ENCODE results near the gene ANAPC5. TPM values are rescaled to one million over a fixed set of nuclear protein-coding genes. Genes with fewer than 3 reads are reported as not detected.

ANAPC5 gene
- total and polyA plus RNA-seq, 2 donors from 2014 or later: 84.3 to 85.1 TPM

GRCh38 chr12:121274036-121274763, 78.0 kb downstream of the ANAPC5 start:
- intact Hi-C loops (cut with DNase I): no loop called here
- Histone ChIP-seq H3K4me3 (ENCODE audit: low read length in 3 of 3) (no peak overlapping the region), H3K36me3 (ENCODE audit: control insufficient read depth in 2 of 3, insufficient read depth in 3 of 3, low read length in 3 of 3) (peaks cover 0 to 17% (median 3%) of the 10 kb centered on the region in 3 donors), H3K9ac (ENCODE audit: low read length in 3 of 3) (no peak overlapping the region), H3K27me3 (ENCODE audit: control insufficient read depth, insufficient read depth, low read length) (no peaks in the 10 kb centered on the region), H3K27ac (ENCODE audit: low read depth in 2 of 2, low read length in 2 of 2) (no peak overlapping the region), H3K4me1 (ENCODE audit: control insufficient read depth in 2 of 3, insufficient read depth in 2 of 3, low read depth in 1 of 3, low read length in 3 of 3) (no peaks in the 10 kb centered on the region), H3K9me3 (ENCODE audit: control insufficient read depth in 2 of 3, insufficient read depth in 1 of 3, low read length in 3 of 3) (no peaks in the 10 kb centered on the region)
- no peak for TF ChIP-seq CTCF (IDR thresholded peaks at IDR 0.05; ENCODE audit: borderline replicate concordance, extremely low read depth, insufficient read depth)
- no peak for FAIRE-seq
- peak in 1 of 5 donors; percentile 55 for DNase-seq

GRCh38 chr12:121273364-121273896, 78.8 kb downstream of the ANAPC5 start:
- H3K4me1 ChIP-seq (ENCODE audit: control insufficient read depth in 2 of 3, insufficient read depth in 2 of 3, low read depth in 1 of 3, low read length in 3 of 3): no peaks in the 10 kb centered on the region
- peaks cover 0 to 18% (median 4%) of the 10 kb centered on the region in 3 donors for H3K36me3 ChIP-seq (ENCODE audit: control insufficient read depth in 2 of 3, insufficient read depth in 3 of 3, low read length in 3 of 3)
- H3K4me3 ChIP-seq (ENCODE audit: low read length in 3 of 3): no peak overlapping the region
- no peak overlapping the region for H3K9ac ChIP-seq (ENCODE audit: low read length in 3 of 3)
- TF ChIP-seq CTCF (IDR thresholded peaks at IDR 0.05; ENCODE audit: borderline replicate concordance, extremely low read depth, insufficient read depth): no peak
- no peak for FAIRE-seq
- no peak overlapping the region for H3K27ac ChIP-seq (ENCODE audit: low read depth in 2 of 2, low read length in 2 of 2)
- intact Hi-C loops (cut with DNase I): no loop called here
- H3K9me3 ChIP-seq (ENCODE audit: control insufficient read depth in 2 of 3, insufficient read depth in 1 of 3, low read length in 3 of 3): no peaks in the 10 kb centered on the region
- DNase-seq: no peak
- H3K27me3 ChIP-seq (ENCODE audit: control insufficient read depth, insufficient read depth, low read length): no peaks in the 10 kb centered on the region

- Histone ChIP-seq H3K9me3 (ENCODE audit: control insufficient read depth in 2 of 3, insufficient read depth in 1 of 3, low read length in 3 of 3) (no peaks in the 10 kb centered on the region), H3K4me3 (ENCODE audit: low read length in 3 of 3) (no peak overlapping the region), H3K27me3 (ENCODE audit: control insufficient read depth, insufficient read depth, low read length) (no peaks in the 10 kb centered on the region), H3K27ac (ENCODE audit: low read depth in 2 of 2, low read length in 2 of 2) (no peak overlapping the region), H3K9ac (ENCODE audit: low read length in 3 of 3) (no peak overlapping the region), H3K4me1 (ENCODE audit: control insufficient read depth in 2 of 3, insufficient read depth in 2 of 3, low read depth in 1 of 3, low read length in 3 of 3) (no peaks in the 10 kb centered on the region), H3K36me3 (ENCODE audit: control insufficient read depth in 2 of 3, insufficient read depth in 3 of 3, low read length in 3 of 3) (peaks cover 4 to 21% (median 7%) of the 10 kb centered on the region in 3 donors)
- intact Hi-C loops (cut with DNase I): no loop called here
- DNase-seq (no peak), FAIRE-seq (no peak)
- no peak for TF ChIP-seq CTCF (IDR thresholded peaks at IDR 0.05; ENCODE audit: borderline replicate concordance, extremely low read depth, insufficient read depth)
Measured at GRCh38 chr12:121267822-121268221, 84.4 kb downstream of the ANAPC5 start.

All from kidney (tissue), 14 donors.